Thymus (tissue), 11 donors: ENCODE measurements around the gene LIPI. TPM values are rescaled to one million over a fixed set of nuclear protein-coding genes. Genes with fewer than 3 reads are reported as not detected.

ENCODE experiments used
- DNase-seq, 9 donors: peaks; one replicate each; pipeline ENCODE4 v3.0.0-alpha.2; 2013; ENCODE audit warnings: low spot score in 9 of 9, low read depth in 6 of 9, missing footprints in 1 of 9
- H3K27ac ChIP-seq, 2 donors: one replicate each; pipeline ENCODE4 v1.5.1; 2013; ENCODE audit warnings: control low read depth in 1 of 2, low read depth in 1 of 2, low read length in 1 of 2, mild to moderate bottlenecking in 1 of 2, moderate library complexity in 1 of 2
- H3K27me3 ChIP-seq, 2 donors: one replicate each; pipeline ENCODE4 v1.5.1; 2013; ENCODE audit warnings: low read length in 1 of 2; ENCODE audit not compliant: control insufficient read depth in 2 of 2, insufficient read depth in 1 of 2
- H3K36me3 ChIP-seq, 2 donors: one replicate each; pipeline ENCODE4 v1.5.1; 2013; ENCODE audit warnings: low read length in 1 of 2, mild to moderate bottlenecking in 1 of 2, moderate library complexity in 1 of 2; ENCODE audit not compliant: control insufficient read depth in 2 of 2, insufficient read depth in 2 of 2
- H3K4me1 ChIP-seq, 2 donors: one replicate each; pipeline ENCODE4 v1.5.1; 2013; ENCODE audit warnings: low read length in 2 of 2; ENCODE audit not compliant: control insufficient read depth in 2 of 2, insufficient read depth in 2 of 2
- H3K4me3 ChIP-seq, 2 donors: one replicate each; pipeline ENCODE4 v1.5.1; 2013; ENCODE audit warnings: low read length in 2 of 2, control low read depth in 1 of 2, mild to moderate bottlenecking in 1 of 2
- H3K9me3 ChIP-seq, 2 donors: one replicate each; pipeline ENCODE4 v1.5.1; 2013; ENCODE audit warnings: low read length in 1 of 2, mild to moderate bottlenecking in 1 of 2; ENCODE audit not compliant: control insufficient read depth in 2 of 2, insufficient read depth in 1 of 2
- WGBS: extraction: QIAGEN DNeasy Blood & Tissue Kit; methylation state at CpG from one replicate; pipeline ENCODE4 v1.1.7; 2013; 5-methylcytosine and 5-hydroxymethylcytosine counted together
- polyA plus RNA-seq: library from polyadenylated mRNA; stranded (reverse); fragments of 200-250 nt; gene quantifications from one replicate; pipeline ENCODE4 v1.2.3, GENCODE V29; 2013
- total RNA-seq: library from RNA; stranded (reverse); fragments of 120-200 nt; gene quantifications from one replicate; pipeline ENCODE4 v1.2.4, GENCODE V29; 2013
- donor health status: healthy.

The LIPI gene
- total and polyA plus RNA-seq, 2 donors = 0.02 TPM; not detected in 1

GRCh38 chr21:14084701-14085100 is 126.1 kb downstream of the LIPI start:
- Histone ChIP-seq H3K9me3 (peaks cover 5 to 20% of the 10 kb centered on the region in 2 donors), H3K4me1 (no peaks in the 10 kb centered on the region), H3K4me3 (no peak overlapping the region), H3K36me3 (peaks cover 0 to 16% of the 10 kb centered on the region in 2 donors), H3K27me3 (no peaks in the 10 kb centered on the region), H3K27ac (no peak overlapping the region)
- no peak for DNase-seq
- 98% methylated on average over 25 of the region's 25 CpGs for WGBS

GRCh38 chr21:14084068-14084501 is 126.7 kb downstream of the LIPI start:
- WGBS = 97% methylated on average over 35 of the region's 35 CpGs
- no peaks in the 10 kb centered on the region for H3K27me3 ChIP-seq
- no peak for DNase-seq

GRCh38 chr21:14080764-14081096 is 130.0 kb downstream of the LIPI start:
- DNase-seq = no peak
- H3K4me3 ChIP-seq = no peak overlapping the region
- H3K36me3 ChIP-seq = peaks cover 0 to 16% of the 10 kb centered on the region in 2 donors
- WGBS = 98% methylated on average over 3 of the region's 3 CpGs
- H3K4me1 ChIP-seq = no peaks in the 10 kb centered on the region
- peaks cover 6 to 46% of the 10 kb centered on the region in 2 donors for H3K9me3 ChIP-seq
- no peak overlapping the region for H3K27ac ChIP-seq
- no peaks in the 10 kb centered on the region for H3K27me3 ChIP-seq

More at GRCh38 chr21:14084068-14084501, 126.7 kb downstream of the LIPI start:
- Histone ChIP-seq H3K36me3 (peaks cover 0 to 16% of the 10 kb centered on the region in 2 donors), H3K4me1 (no peaks in the 10 kb centered on the region), H3K9me3 (peaks cover 5 to 24% of the 10 kb centered on the region in 2 donors), H3K27ac (no peak overlapping the region), H3K4me3 (no peak overlapping the region)

- H3K27me3 ChIP-seq = no peaks in the 10 kb centered on the region
- H3K27ac ChIP-seq = no peak overlapping the region
- no peak overlapping the region for H3K4me3 ChIP-seq
- H3K9me3 ChIP-seq = peaks cover 6 to 51% of the 10 kb centered on the region in 2 donors
- no peaks in the 10 kb centered on the region for H3K4me1 ChIP-seq
- DNase-seq = no peak
- H3K36me3 ChIP-seq = peaks cover 0 to 15% of the 10 kb centered on the region in 2 donors
- 93% methylated on average over 26 of the region's 26 CpGs for WGBS
Measured at GRCh38 chr21:14080040-14080763, 130.6 kb downstream of the LIPI start.

GRCh38 chr21:14078746-14079375 is 131.9 kb downstream of the LIPI start:
- Histone ChIP-seq H3K27me3 (no peaks in the 10 kb centered on the region), H3K9me3 (peaks cover 4 to 52% of the 10 kb centered on the region in 2 donors), H3K4me1 (no peaks in the 10 kb centered on the region), H3K36me3 (peaks cover 0 to 2% of the 10 kb centered on the region in 2 donors), H3K27ac (no peak overlapping the region), H3K4me3 (no peak overlapping the region)
- DNase-seq = no peak
- 98% methylated on average over 40 of the region's 40 CpGs for WGBS

- H3K4me1 ChIP-seq = no peaks in the 10 kb centered on the region
- H3K27ac ChIP-seq = no peak overlapping the region
- DNase-seq = no peak
- peaks cover 2 to 69% of the 10 kb centered on the region in 2 donors for H3K9me3 ChIP-seq
- H3K4me3 ChIP-seq = no peak overlapping the region
- H3K36me3 ChIP-seq = no peaks in the 10 kb centered on the region
- H3K27me3 ChIP-seq = no peaks in the 10 kb centered on the region
- WGBS = 95% methylated on average over 32 of the region's 32 CpGs
Measured at GRCh38 chr21:14076143-14076806, 134.5 kb downstream of the LIPI start.

- Histone ChIP-seq H3K27ac (no peak overlapping the region), H3K4me1 (no peaks in the 10 kb centered on the region), H3K9me3 (peaks cover 2 to 75% of the 10 kb centered on the region in 2 donors), H3K36me3 (no peaks in the 10 kb centered on the region), H3K4me3 (no peak overlapping the region), H3K27me3 (no peaks in the 10 kb centered on the region)
- WGBS = 98% methylated on average over 32 of the region's 32 CpGs
- DNase-seq = no peak
Measured at GRCh38 chr21:14075346-14076142, 135.2 kb downstream of the LIPI start.

- Histone ChIP-seq H3K27me3 (no peaks in the 10 kb centered on the region), H3K4me3 (no peak overlapping the region), H3K4me1 (no peaks in the 10 kb centered on the region), H3K9me3 (peaks cover 2 to 72% of the 10 kb centered on the region in 2 donors), H3K36me3 (no peaks in the 10 kb centered on the region), H3K27ac (no peak overlapping the region)
- DNase-seq = no peak
- 98% methylated on average over 17 of the region's 17 CpGs for WGBS
Measured at GRCh38 chr21:14074177-14074576, 136.6 kb downstream of the LIPI start.
